NCI-H1092 treated with DMSO at 0.1 percent for 48 hours (cell line): ENCODE data around the gene PARP15.

Source experiments
- DNase-seq: peaks from one replicate; lab custom pipeline; 2025; lab: John Stamatoyannopoulos, UW

The PARP15 gene

DNA sequence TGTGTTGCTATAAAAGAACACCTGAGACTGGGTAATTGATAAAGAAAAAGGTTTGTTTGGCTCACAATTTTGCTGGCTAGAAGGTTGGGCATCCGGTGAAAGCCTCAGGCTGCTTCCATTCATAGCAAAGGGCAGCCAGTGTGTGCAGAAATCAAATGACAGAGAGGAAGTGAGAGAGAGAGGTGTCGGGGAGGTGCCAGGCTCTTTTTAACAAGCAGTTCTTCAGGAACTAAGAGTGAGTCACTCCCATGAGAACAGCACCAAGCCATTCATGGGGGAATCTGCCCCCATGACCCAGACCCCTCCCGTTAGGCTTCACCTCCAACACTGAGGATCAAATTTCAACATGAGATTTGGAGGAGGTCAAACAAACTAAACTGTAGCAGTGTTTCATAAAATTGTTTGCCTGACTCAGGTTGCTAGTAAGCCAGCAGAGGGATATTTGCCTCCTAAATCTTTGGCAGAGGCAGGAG lies 4.5 kb upstream of the PARP15 start:
- no peak for DNase-seq

DNA sequence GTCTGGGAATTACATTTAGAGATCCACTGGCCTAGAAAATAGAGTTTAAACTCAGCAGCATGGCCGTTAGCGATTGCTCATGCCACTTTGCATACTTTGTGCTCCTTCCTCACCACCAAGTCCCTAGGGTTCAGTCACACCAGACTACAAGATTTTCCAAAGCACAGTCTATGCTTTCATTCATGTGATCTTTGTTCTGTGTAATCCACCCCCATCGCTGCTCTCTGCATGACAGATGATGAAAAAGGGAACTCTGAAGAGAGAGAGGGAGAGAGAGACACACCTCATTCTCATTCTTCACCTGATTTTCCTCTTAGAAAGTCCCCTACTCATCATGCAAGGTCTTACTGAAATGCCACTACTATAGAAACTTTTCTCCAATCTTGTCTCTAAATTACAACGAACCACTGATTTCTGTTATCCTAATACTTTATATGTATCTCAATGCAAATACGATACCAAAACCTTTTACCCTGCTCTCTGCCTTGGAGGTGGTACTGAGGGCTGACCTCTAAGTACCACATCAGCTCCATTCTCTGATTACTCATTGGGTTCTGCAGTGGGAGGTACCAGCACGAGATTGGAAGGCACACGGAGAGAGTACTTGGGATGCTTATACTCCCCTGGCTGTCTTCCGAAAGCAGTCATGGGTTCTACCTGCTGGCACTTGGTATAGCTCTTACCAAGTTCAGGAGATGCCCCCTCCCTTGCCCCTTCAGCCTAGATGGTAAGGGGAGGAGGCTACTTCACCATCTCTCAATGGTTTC lies 1.1 kb upstream of the PARP15 start:
- no peak for DNase-seq

GRCh38 chr3:122578069-122578740 lies 755 bp downstream of the PARP15 start:
- DNase-seq: no peak

DNA sequence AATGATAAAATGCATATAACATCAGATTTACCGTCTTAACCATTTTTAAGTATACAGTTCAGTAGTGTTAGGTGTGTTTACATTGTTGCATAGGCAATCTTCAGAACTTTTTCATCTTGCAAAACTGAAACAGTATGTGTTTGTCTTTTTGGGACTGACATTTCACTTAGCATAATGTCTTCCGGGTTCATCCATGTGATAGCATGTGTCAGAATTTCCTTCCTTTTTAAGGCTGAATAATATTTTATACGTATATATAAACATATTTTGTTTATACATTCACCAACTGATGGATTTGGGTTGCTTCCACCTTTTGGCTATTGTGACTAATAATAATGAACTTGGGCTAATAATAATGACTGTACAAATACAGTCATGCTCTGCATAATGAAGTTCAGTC lies 3.0 kb downstream of the PARP15 start:
- DNase-seq: no peak

DNA sequence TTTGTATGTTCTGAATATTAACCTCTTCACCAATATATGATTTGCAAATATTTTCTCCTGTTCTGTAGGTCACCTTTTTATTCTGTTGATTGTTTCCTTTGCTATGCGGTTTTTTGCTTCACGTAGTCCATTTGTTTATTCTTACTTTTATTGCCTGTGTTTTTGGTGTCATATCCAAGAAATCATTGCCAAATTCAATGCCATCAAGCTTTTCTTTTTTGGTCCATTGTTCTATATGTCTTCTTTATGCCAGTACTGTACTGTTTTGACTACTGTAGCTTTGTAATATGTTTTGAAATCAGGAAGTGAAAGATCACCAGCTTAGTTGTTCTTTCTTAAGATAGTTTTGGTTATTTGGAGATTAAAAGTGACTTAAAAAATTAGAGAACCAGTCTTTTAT lies 4.2 kb downstream of the PARP15 start:
- DNase-seq: no peak

GRCh38 chr3:122582390-122582789 lies 4.9 kb downstream of the PARP15 start:
- no peak for DNase-seq

DNA sequence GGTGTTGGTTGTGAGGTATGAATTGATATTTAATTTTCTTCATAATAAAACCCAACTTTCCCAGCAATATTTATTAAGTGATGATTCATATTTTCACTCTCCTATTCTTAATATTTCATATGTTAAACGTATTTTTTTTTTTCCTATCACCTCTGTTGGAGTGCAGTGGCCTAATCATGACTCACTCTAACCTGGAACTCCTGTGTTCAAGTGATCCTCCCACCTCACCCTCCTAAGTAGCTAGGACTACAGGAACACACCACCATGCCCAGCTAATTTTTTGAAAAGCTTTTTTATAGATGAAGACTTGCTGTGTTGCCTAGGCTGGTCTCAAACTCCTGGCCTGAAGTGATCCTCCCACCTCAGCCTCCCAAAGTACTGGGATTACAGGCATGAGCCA lies 8.6 kb downstream of the PARP15 start:
- no peak for DNase-seq

DNA sequence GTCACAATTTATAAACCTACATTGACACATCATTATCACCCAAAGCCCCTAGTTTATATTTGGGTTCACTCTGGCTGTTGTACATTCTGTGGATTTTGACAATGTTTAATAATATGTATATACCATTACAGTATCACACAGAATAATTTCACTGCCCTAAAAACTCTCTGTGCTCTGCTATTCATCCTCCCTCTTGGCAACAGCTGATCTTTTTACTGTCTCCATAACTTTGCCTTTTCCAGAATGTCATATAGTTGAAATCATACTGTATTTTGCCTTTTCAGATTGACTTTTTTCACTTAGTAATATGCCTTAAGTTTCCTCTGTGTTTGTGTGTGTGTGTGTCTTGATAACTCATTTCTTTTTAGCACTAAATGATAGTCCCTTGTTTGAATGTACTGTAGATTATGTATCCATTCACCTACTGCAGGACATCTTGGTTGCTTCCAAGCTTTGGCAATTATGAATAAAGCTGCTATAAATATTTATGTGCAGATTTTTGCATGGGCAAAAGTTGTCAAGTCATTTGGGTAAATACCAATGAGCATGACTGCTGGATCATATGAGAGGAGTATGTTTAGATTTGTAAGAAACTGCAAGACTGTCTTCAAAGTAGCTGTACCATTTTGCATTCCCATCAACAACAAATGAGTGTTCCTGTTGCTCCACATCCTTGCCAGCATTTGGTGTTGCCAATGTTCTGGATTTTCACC lies 9.5 kb downstream of the PARP15 start:
- no peak for DNase-seq

GRCh38 chr3:122587572-122587971 lies 10.1 kb downstream of the PARP15 start:
- DNase-seq: no peak

- DNase-seq: no peak
Measured at GRCh38 chr3:122589297-122589696, 11.8 kb downstream of the PARP15 start.

- no peak for DNase-seq
Measured at GRCh38 chr3:122590610-122591009, 13.2 kb downstream of the PARP15 start.

GRCh38 chr3:122594025-122594424 lies 16.6 kb downstream of the PARP15 start:
- no peak for DNase-seq

DNA sequence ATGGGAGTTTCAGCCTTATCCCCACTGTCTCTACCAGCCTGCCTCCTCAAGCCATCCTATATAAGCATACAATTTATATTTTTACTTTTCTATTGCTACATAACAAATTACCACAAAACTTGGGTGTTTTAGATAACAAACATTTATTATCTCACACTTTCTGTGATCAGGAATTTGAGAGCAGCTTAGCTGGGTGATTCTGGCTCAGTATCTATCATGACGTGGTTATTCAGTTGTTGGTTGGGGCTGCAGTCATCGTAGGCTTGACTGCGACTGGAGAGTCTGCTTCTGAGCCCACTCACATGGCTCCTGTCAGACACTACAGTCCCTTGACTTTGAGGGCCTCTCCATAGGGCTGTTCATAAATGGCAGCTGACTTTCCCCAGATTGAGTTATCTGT lies 20.7 kb downstream of the PARP15 start:
- DNase-seq: no peak

- DNase-seq: no peak
Measured at GRCh38 chr3:122598556-122598955, 21.1 kb downstream of the PARP15 start.

DNA sequence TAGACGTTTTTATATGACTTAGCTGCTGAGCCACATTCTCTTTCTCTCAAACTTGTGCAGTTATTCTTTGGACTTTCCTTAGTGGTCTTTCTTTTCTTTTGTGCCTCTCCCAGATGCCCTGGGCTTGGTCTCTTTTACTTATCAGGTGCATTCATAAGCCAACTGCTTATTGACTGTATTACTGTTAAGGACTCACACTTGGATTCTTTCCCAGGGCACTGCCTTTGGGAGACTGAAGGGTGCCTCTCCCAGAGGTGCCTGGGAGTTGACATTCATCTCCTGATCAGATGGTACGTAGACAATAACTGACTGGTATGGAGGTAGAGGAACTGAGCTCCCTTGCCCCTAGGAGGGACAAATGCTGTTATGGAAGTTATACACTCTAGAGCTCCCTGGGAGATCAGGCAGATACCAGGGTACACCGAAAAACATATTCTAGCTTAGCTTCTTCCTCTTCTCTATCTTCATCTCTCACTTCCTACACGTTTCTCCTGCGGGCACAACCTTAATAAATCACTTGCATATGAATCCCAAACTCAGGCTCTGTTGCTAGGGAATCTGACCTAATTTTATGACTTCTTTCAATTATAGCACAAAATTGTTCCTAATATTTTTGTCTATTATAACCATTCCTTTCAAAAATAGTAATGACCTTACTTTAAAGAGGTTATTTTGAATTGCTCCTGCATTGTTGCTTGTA lies 24.7 kb downstream of the PARP15 start:
- DNase-seq: no peak

- no peak for DNase-seq
Measured at GRCh38 chr3:122603056-122603455, 25.6 kb downstream of the PARP15 start.

DNA sequence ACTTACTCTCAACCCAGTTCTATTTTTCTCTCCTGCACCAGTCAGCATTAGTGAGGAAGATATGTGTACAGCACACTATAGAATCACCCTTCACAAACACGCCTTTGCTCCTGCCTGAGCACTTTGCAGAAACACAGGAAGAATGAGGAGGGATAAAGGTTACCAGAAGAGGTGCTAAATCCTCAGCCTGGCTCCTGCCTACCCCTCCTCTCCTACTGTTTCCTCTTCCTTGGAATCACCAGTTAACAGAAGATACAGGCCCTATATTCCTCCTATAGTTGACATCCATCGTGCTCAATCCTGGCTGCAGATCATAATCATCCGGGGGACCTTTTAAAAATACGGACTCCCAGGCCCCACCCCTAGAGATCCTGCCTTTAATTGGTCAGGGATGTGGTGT lies 28.9 kb downstream of the PARP15 start:
- no peak for DNase-seq

- no peak for DNase-seq
Measured at GRCh38 chr3:122608916-122609315, 31.5 kb downstream of the PARP15 start.

- DNase-seq: no peak
Measured at GRCh38 chr3:122609798-122610559, 32.5 kb downstream of the PARP15 start.

DNA sequence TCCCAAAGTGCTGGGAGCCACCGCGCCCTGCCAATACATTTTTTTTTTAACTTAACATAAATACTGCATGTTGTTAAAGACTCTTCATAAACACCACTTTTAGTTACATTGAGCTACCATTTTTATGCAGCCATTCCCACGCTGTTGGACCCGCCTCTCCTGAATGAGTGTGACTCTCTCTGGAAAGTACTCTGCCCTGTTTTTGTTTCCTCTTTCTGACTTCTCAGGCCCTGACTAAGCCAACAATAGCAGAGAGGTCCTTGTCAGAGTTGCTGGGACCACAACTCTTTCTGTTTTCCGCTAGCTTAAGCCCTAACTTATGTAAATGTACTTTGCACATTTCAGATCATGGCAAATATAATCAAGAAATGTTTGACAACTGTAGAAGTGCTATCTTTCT lies 35.2 kb downstream of the PARP15 start:
- no peak for DNase-seq

DNA sequence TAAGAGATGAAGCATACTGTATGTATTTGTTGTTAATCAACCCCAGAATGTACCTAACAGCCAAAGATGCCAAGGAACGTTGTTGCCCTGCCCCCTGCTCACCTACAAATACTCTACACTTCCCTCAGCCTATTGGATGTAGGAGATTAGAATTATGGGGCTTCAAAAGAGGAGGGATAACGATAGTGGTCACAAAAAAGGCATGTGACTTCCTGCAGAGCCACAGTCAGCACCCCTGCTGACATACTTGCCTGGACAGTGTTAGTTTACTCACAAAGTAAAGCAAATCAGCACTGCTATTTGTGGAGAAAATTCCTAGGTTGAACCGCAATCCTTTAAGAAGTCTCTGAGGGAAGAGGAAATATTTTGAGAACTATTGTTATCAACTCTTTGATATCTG lies 37.9 kb downstream of the PARP15 start:
- DNase-seq: no peak

GRCh38 chr3:122618614-122619013 lies 41.2 kb downstream of the PARP15 start:
- DNase-seq: no peak
